PFSK-1 (cell line): ENCODE data around the gene NCF2.

Experiments used
- FOXP2 ChIP-seq: optimal IDR thresholded peaks from 2 replicates; pipeline ENCODE3; 2011; ENCODE audit warnings: borderline replicate concordance, control low read depth, inconsistent platforms; ENCODE audit not compliant: insufficient read depth; ENCODE audit errors: extremely low read length, extremely low read depth
- POLR2AphosphoS5 ChIP-seq: IDR thresholded peaks from 2 replicates; pipeline ENCODE4 v1.6.1; 2012; ENCODE audit warnings: low read depth, mild to moderate bottlenecking, control low read depth, low read length, moderate library complexity
- REST ChIP-seq, 2 experiments: IDR thresholded peaks; 2 replicates each; pipeline versions ENCODE4 v1.6.1 to v1.8.0; 2011 to 2012; ENCODE audit warnings: low read depth in 2 of 2, low read length in 2 of 2, control low read depth in 1 of 2, inconsistent platforms in 1 of 2, mild to moderate bottlenecking in 1 of 2, moderate library complexity in 1 of 2; ENCODE audit not compliant: insufficient read depth in 1 of 2
- SIN3A ChIP-seq: IDR thresholded peaks from 2 replicates; pipeline ENCODE4 v1.6.1; 2012; ENCODE audit warnings: mild to moderate bottlenecking, low read length, moderate library complexity, borderline replicate concordance; ENCODE audit not compliant: insufficient read depth
- TAF1 ChIP-seq: IDR thresholded peaks from 2 replicates; pipeline ENCODE4 v1.6.1; 2012; ENCODE audit warnings: low read length, control low read depth, borderline replicate concordance; ENCODE audit not compliant: insufficient read depth

NCF2 gene

GRCh38 chr1:183571678-183572268, 18.5 kb downstream of the NCF2 start:
- no peak for TF ChIP-seq REST (IDR thresholded peaks at IDR 0.05; ENCODE audit: insufficient read depth in 1 of 2, low read depth in 2 of 2, low read length in 2 of 2)
- no peak for TF ChIP-seq SIN3A
- TF ChIP-seq TAF1: no peak
- no peak for TF ChIP-seq FOXP2
- no peak for TF ChIP-seq POLR2AphosphoS5

GRCh38 chr1:183570451-183570850, 19.8 kb downstream of the NCF2 start:
- no peak for TF ChIP-seq REST (IDR thresholded peaks at IDR 0.05; ENCODE audit: insufficient read depth in 1 of 2, low read depth in 2 of 2, low read length in 2 of 2)
- no peak for TF ChIP-seq FOXP2
- TF ChIP-seq TAF1: no peak
- TF ChIP-seq SIN3A: no peak
- no peak for TF ChIP-seq POLR2AphosphoS5

GRCh38 chr1:183569801-183570200, 20.5 kb downstream of the NCF2 start:
- TF ChIP-seq REST (IDR thresholded peaks at IDR 0.05; ENCODE audit: insufficient read depth in 1 of 2, low read depth in 2 of 2, low read length in 2 of 2) (no peak), TAF1 (no peak)

- TF ChIP-seq POLR2AphosphoS5 (no peak), REST (IDR thresholded peaks at IDR 0.05; ENCODE audit: insufficient read depth in 1 of 2, low read depth in 2 of 2, low read length in 2 of 2) (no peak), SIN3A (no peak)
Observed at GRCh38 chr1:183569141-183569540, 21.1 kb downstream of the NCF2 start.

GRCh38 chr1:183568176-183569021, 21.9 kb downstream of the NCF2 start:
- TF ChIP-seq FOXP2 (no peak), REST (IDR thresholded peaks at IDR 0.05; ENCODE audit: insufficient read depth in 1 of 2, low read depth in 2 of 2, low read length in 2 of 2) (no peak), TAF1 (no peak), SIN3A (no peak), POLR2AphosphoS5 (no peak)
